GM23248 (cell line): Measurements from ENCODE around the gene KDM6A. TPM values are rescaled to one million over a fixed set of nuclear protein-coding genes. Genes with fewer than 3 reads are reported as not detected.
"Not testable (repeated sequence)": the region's sequence is repeated elsewhere in the genome, so short reads cannot be mapped to it uniquely, and the experiment has no call there.

Experiments
- DNase-seq: peaks from one replicate; pipeline ENCODE4 v3.0.0-alpha.2; 2015
- H2AFZ ChIP-seq: fragments of 200-600 bp; sonication (generic); 2 replicates; pipeline ENCODE4 v1.6.1; 2016; ENCODE audit warnings: antibody characterized with exemption
- H3F3A ChIP-seq: fragments of 200-600 bp; sonication (generic); 2 replicates; pipeline ENCODE4 v1.6.1; 2016; ENCODE audit warnings: mild to moderate bottlenecking, antibody characterized with exemption, mixed run types; ENCODE audit not compliant: insufficient read depth
- H3K27ac ChIP-seq: fragments of 200-600 bp; sonication (generic); 2 replicates; pipeline ENCODE4 v1.5.1; 2016; ENCODE audit warnings: mild to moderate bottlenecking
- H3K27me3 ChIP-seq: fragments of 200-600 bp; sonication (generic); replicated peaks from 2 replicates; pipeline ENCODE4 v1.6.1; 2016; ENCODE audit warnings: mild to moderate bottlenecking; ENCODE audit not compliant: insufficient read depth
- H3K36me3 ChIP-seq: fragments of 200-600 bp; sonication (generic); 2 replicates; pipeline ENCODE4 v1.6.1; 2016; ENCODE audit warnings: low read depth, mild to moderate bottlenecking
- H3K4me1 ChIP-seq: fragments of 200-600 bp; sonication (generic); 2 replicates; pipeline ENCODE4 v1.6.1; 2016; ENCODE audit warnings: mild to moderate bottlenecking; ENCODE audit not compliant: insufficient read depth
- H3K4me2 ChIP-seq: fragments of 200-600 bp; sonication (generic); one replicate; pipeline ENCODE4 v1.6.1; 2016; ENCODE audit warnings: mild to moderate bottlenecking; ENCODE audit not compliant: unreplicated experiment
- H3K4me3 ChIP-seq: fragments of 200-600 bp; sonication (generic); 2 replicates; pipeline ENCODE4 v1.5.1; 2016; ENCODE audit warnings: mild to moderate bottlenecking
- H3K79me2 ChIP-seq: fragments of 200-600 bp; sonication (generic); 2 replicates; pipeline ENCODE4 v1.6.1; 2016; ENCODE audit warnings: mild to moderate bottlenecking; ENCODE audit not compliant: insufficient read depth
- H3K9ac ChIP-seq: fragments of 200-600 bp; sonication (generic); 2 replicates; pipeline ENCODE4 v1.6.1; 2016; ENCODE audit warnings: mild to moderate bottlenecking
- H3K9me2 ChIP-seq: fragments of 200-600 bp; sonication (generic); 2 replicates; pipeline ENCODE4 v1.6.1; 2016; ENCODE audit warnings: mixed run types, mild to moderate bottlenecking, moderate library complexity; ENCODE audit not compliant: insufficient read depth
- H3K9me3 ChIP-seq: fragments of 200-600 bp; sonication (generic); one replicate; pipeline ENCODE4 v1.6.1; 2017; ENCODE audit warnings: low read depth
- H4K20me1 ChIP-seq: fragments of 200-600 bp; sonication (generic); 2 replicates; pipeline ENCODE4 v1.6.0; 2016; ENCODE audit not compliant: insufficient read depth
- EZH2 ChIP-seq: fragments of 200-600 bp; sonication (generic); IDR thresholded peaks from 2 replicates; pipeline ENCODE4 v1.6.1; 2018; ENCODE audit warnings: antibody characterized with exemption, mild to moderate bottlenecking; ENCODE audit not compliant: insufficient read depth, poor library complexity, severe bottlenecking
- EZH2phosphoT487 ChIP-seq: fragments of 200-600 bp; sonication (generic); IDR thresholded peaks from 2 replicates; pipeline ENCODE4 v1.6.1; 2018; ENCODE audit warnings: antibody characterized with exemption, moderate library complexity, mild to moderate bottlenecking, low read depth; ENCODE audit not compliant: insufficient read depth
- WGBS, 2 experiments: methylation state at CpG; one replicate each; pipeline ENCODE4 v1.1.6; 2015 to 2017; ENCODE audit warnings: low lambda C conversion rate in 2 of 2, low coverage in 1 of 2; ENCODE audit errors: missing lambda C conversion rate in 2 of 2; 5-methylcytosine and 5-hydroxymethylcytosine counted together
- in situ Hi-C: fragments of 300-500 bp; cut with MboI; formaldehyde crosslinking; loops from 2 replicates; pipeline ENCODE4 v1.15.0; 2020
- polyA plus RNA-seq: library from polyadenylated mRNA; unstranded; fragments of >200 nt; fragmentation: Nextera tagmentation; extraction: Ambion mirVana; gene quantifications from 2 replicates; pipeline ENCODE4 v1.2.1, GENCODE V29; 2016
- total RNA-seq: library from RNA; depleted of rRNA; stranded (reverse); fragments of >200 nt; shearing (Covaris generic); gene quantifications from 2 replicates; pipeline ENCODE4 v1.2.3, GENCODE V29; 2014

KDM6A gene
- total and polyA plus RNA-seq, 2 experiments from 2014 or later: 5.8 to 12.0 TPM

GRCh38 chrX:44908827-44909226, 35.8 kb downstream of the KDM6A start:
- H3K4me3 ChIP-seq: no peak overlapping the region
- no peak overlapping the region for H3K27ac ChIP-seq
- peaks cover 90% of the 10 kb centered on the region for H3K79me2 ChIP-seq
- no peak for DNase-seq
- H3K9me3 ChIP-seq: no peaks in the 10 kb centered on the region
- in situ Hi-C loops: no loop called here
- no peak for TF ChIP-seq EZH2
- no peak for TF ChIP-seq EZH2phosphoT487
- no peaks in the 10 kb centered on the region for H3K9me2 ChIP-seq
- H3K4me1 ChIP-seq: peaks cover 21% of the 10 kb centered on the region
- no peaks in the 10 kb centered on the region; the same call in 1 of the 2 replicates for H4K20me1 ChIP-seq
- no peak overlapping the region for H3K4me2 ChIP-seq
- H3K27me3 ChIP-seq: no peaks in the 10 kb centered on the region
- H2AFZ ChIP-seq: no peak overlapping the region
- no peaks in the 10 kb centered on the region for H3K36me3 ChIP-seq
- no peak overlapping the region for H3K9ac ChIP-seq
- 92 to 94% methylated on average over 3 of the region's 3 CpGs for WGBS, 2 experiments
- H3F3A ChIP-seq: peaks cover 15% of the 10 kb centered on the region; the same call in 1 of the 2 replicates

GRCh38 chrX:44910508-44910907, 37.5 kb downstream of the KDM6A start:
- H3K27ac ChIP-seq, H4K20me1 ChIP-seq, in situ Hi-C loops, H2AFZ ChIP-seq, H3K27me3 ChIP-seq, H3K9me3 ChIP-seq, H3K36me3 ChIP-seq, DNase-seq, H3K9ac ChIP-seq, H3K9me2 ChIP-seq, H3F3A ChIP-seq, H3K4me2 ChIP-seq, H3K4me3 ChIP-seq: not testable (repeated sequence)
- Histone ChIP-seq H3K4me1 (peaks cover 17% of the 10 kb centered on the region), H3K79me2 (peaks cover 90% of the 10 kb centered on the region)
- WGBS, 2 experiments: 49 to 50% methylated on average over 3 to 4 of the region's 4 CpGs

GRCh38 chrX:44911074-44911600, 38.1 kb downstream of the KDM6A start:
- H3K27ac ChIP-seq, H3K36me3 ChIP-seq: not testable (repeated sequence)
- WGBS, 2 experiments: 90% methylated on average over 2 of the region's 45 CpGs

GRCh38 chrX:44913656-44914531, 40.9 kb downstream of the KDM6A start:
- no peak overlapping the region for H3K4me2 ChIP-seq

More at GRCh38 chrX:44911074-44911600, 38.1 kb downstream of the KDM6A start:
- H3K9ac ChIP-seq, in situ Hi-C loops, H3K9me2 ChIP-seq, H3K27me3 ChIP-seq, H3K9me3 ChIP-seq, H2AFZ ChIP-seq, DNase-seq, H4K20me1 ChIP-seq, H3F3A ChIP-seq, H3K4me3 ChIP-seq, H3K4me2 ChIP-seq: not testable (repeated sequence)
- peaks cover 13% of the 10 kb centered on the region for H3K4me1 ChIP-seq
- peaks cover 90% of the 10 kb centered on the region for H3K79me2 ChIP-seq

More at GRCh38 chrX:44913656-44914531, 40.9 kb downstream of the KDM6A start:
- H3K36me3 ChIP-seq: no peaks in the 10 kb centered on the region
- H4K20me1 ChIP-seq: peaks cover 9% of the 10 kb centered on the region; the same call in 1 of the 2 replicates
- no peak overlapping the region for H3K27ac ChIP-seq
- no peaks in the 10 kb centered on the region for H3K9me3 ChIP-seq
- TF ChIP-seq EZH2 (no peak), EZH2phosphoT487 (no peak)
- in situ Hi-C loops: no loop called here
- H3F3A ChIP-seq: no peaks in the 10 kb centered on the region; the same call in 1 of the 2 replicates
- 85 to 89% methylated on average over 8 to 9 of the region's 9 CpGs for WGBS, 2 experiments
- H3K27me3 ChIP-seq: no peaks in the 10 kb centered on the region
- no peak overlapping the region for H3K9ac ChIP-seq
- no peak overlapping the region for H2AFZ ChIP-seq
- H3K79me2 ChIP-seq: peaks cover 90% of the 10 kb centered on the region
- peaks cover 17% of the 10 kb centered on the region for H3K4me1 ChIP-seq
- no peak for DNase-seq
- no peak overlapping the region for H3K4me3 ChIP-seq
- no peaks in the 10 kb centered on the region for H3K9me2 ChIP-seq
